H9 (cell line): Measurements from ENCODE around the gene PSG11. TPM values are rescaled to one million over a fixed set of nuclear protein-coding genes. Genes with fewer than 3 reads are reported as not detected.
"Not testable (repeated sequence)": the region's sequence is repeated elsewhere in the genome, so short reads cannot be mapped to it uniquely, and the experiment has no call there.

ENCODE experiments used
- DNase-seq: peaks from one replicate; pipeline ENCODE4 v3.0.0-alpha.2; 2017
- H2AFZ ChIP-seq: one replicate; pipeline ENCODE4 v1.6.1; 2013; ENCODE audit warnings: mild to moderate bottlenecking, low read length, control low read depth, moderate library complexity
- H2AK5ac ChIP-seq: 2 replicates; pipeline ENCODE4 v1.6.1; 2013; ENCODE audit warnings: low read length, control low read depth, mixed read lengths; ENCODE audit not compliant: insufficient read length
- H2BK120ac ChIP-seq: one replicate; pipeline ENCODE4 v1.6.1; 2013; ENCODE audit warnings: low read depth, mild to moderate bottlenecking, low read length, control low read depth, inconsistent platforms; ENCODE audit not compliant: poor library complexity, severe bottlenecking
- H2BK12ac ChIP-seq: 2 replicates; pipeline ENCODE4 v1.6.1; 2013; ENCODE audit warnings: low read length, control low read depth, mixed read lengths, low read depth; ENCODE audit not compliant: insufficient read length
- H2BK15ac ChIP-seq: 2 replicates; pipeline ENCODE4 v1.6.1; 2013; ENCODE audit warnings: low read depth, low read length, control low read depth
- H2BK20ac ChIP-seq: one replicate; pipeline ENCODE4 v1.6.1; 2013; ENCODE audit warnings: low read depth, mild to moderate bottlenecking, low read length, control low read depth, inconsistent platforms; ENCODE audit not compliant: poor library complexity, severe bottlenecking
- H2BK5ac ChIP-seq: 2 replicates; pipeline ENCODE4 v1.6.1; 2013; ENCODE audit warnings: low read length, control low read depth, mixed read lengths; ENCODE audit not compliant: insufficient read length
- H3K14ac ChIP-seq: 2 replicates; pipeline ENCODE4 v1.6.1; 2013; ENCODE audit warnings: low read length, control low read depth; ENCODE audit not compliant: insufficient read depth
- H3K18ac ChIP-seq: 2 replicates; pipeline ENCODE4 v1.6.1; 2013; ENCODE audit warnings: low read depth, mild to moderate bottlenecking, mixed read lengths, low read length, control low read depth; ENCODE audit not compliant: insufficient read length
- H3K23ac ChIP-seq: 2 replicates; pipeline ENCODE4 v1.6.1; 2013; ENCODE audit warnings: low read length, control low read depth, mixed read lengths, low read depth; ENCODE audit not compliant: insufficient read length
- H3K23me2 ChIP-seq: 2 replicates; pipeline ENCODE4 v1.6.1; 2013; ENCODE audit warnings: low read depth, mild to moderate bottlenecking, mixed read lengths, low read length, control low read depth; ENCODE audit not compliant: insufficient read length, poor library complexity, severe bottlenecking
- H3K27ac ChIP-seq: 2 replicates; pipeline ENCODE4 v1.5.1; 2013; ENCODE audit warnings: low read length, control low read depth, mixed read lengths, low read depth; ENCODE audit not compliant: insufficient read length
- H3K27me3 ChIP-seq: 2 replicates; pipeline ENCODE4 v1.6.1; 2013; ENCODE audit warnings: low read length, control low read depth, inconsistent platforms; ENCODE audit not compliant: insufficient read depth
- H3K4ac ChIP-seq: 2 replicates; pipeline ENCODE4 v1.6.1; 2013; ENCODE audit warnings: low read depth, mild to moderate bottlenecking, control low read depth, inconsistent platforms, low read length, moderate library complexity
- H3K4me1 ChIP-seq: 2 replicates; pipeline ENCODE4 v1.6.1; 2013; ENCODE audit warnings: low read length, control low read depth, inconsistent platforms; ENCODE audit not compliant: insufficient read depth
- H3K4me2 ChIP-seq: 2 replicates; pipeline ENCODE4 v1.6.1; 2013; ENCODE audit warnings: low read length, control low read depth, mixed read lengths; ENCODE audit not compliant: insufficient read length, insufficient read depth
- H3K56ac ChIP-seq: 2 replicates; pipeline ENCODE4 v1.6.1; 2013; ENCODE audit warnings: low read depth, mild to moderate bottlenecking, mixed read lengths, low read length, control low read depth; ENCODE audit not compliant: insufficient read length
- H3K79me1 ChIP-seq: 2 replicates; pipeline ENCODE4 v1.6.1; 2013; ENCODE audit warnings: low read depth, mild to moderate bottlenecking, moderate library complexity, low read length, control low read depth, inconsistent platforms; ENCODE audit not compliant: insufficient read depth, poor library complexity, severe bottlenecking
- H3K79me2 ChIP-seq: 2 replicates; pipeline ENCODE4 v1.6.1; 2013; ENCODE audit warnings: low read length, control low read depth, inconsistent platforms; ENCODE audit not compliant: insufficient read depth
- H3K9ac ChIP-seq: 2 replicates; pipeline ENCODE4 v1.6.1; 2013; ENCODE audit warnings: low read length, control low read depth, mixed read lengths; ENCODE audit not compliant: insufficient read length; ENCODE audit errors: extremely low read depth
- H3K9me3 ChIP-seq: one replicate; pipeline ENCODE4 v1.6.1; 2013; ENCODE audit warnings: low read depth, low read length, inconsistent platforms; ENCODE audit not compliant: control insufficient read depth
- H3T11ph ChIP-seq: one replicate; pipeline ENCODE4 v1.6.1; 2013; ENCODE audit warnings: mild to moderate bottlenecking, low read length, control low read depth, inconsistent platforms
- H4K20me1 ChIP-seq: one replicate; pipeline ENCODE4 v1.6.1; 2013; ENCODE audit not compliant: control insufficient read depth, insufficient read length, insufficient read depth
- H4K5ac ChIP-seq: 2 replicates; pipeline ENCODE4 v1.6.1; 2013; ENCODE audit warnings: low read depth, mild to moderate bottlenecking, mixed read lengths, low read length, control low read depth; ENCODE audit not compliant: insufficient read length
- H4K8ac ChIP-seq: replicated peaks from 2 replicates; pipeline ENCODE4 v1.6.1; 2013; ENCODE audit warnings: low read length, control low read depth, mixed read lengths, low read depth; ENCODE audit not compliant: insufficient read length
- H4K91ac ChIP-seq: 2 replicates; pipeline ENCODE4 v1.6.1; 2013; ENCODE audit warnings: low read depth, mild to moderate bottlenecking, moderate library complexity, mixed read lengths, low read length, control low read depth; ENCODE audit not compliant: insufficient read length
- H3K27ac Mint-ChIP-seq, 3 experiments: 2 replicates in 2 of 3; 3 replicates in 1 of 3; pipeline ENCODE4 v1.8.0; 2020 to 2021; ENCODE audit warnings: mixed read lengths in 3 of 3, mild to moderate bottlenecking in 1 of 3, moderate library complexity in 1 of 3
- H3K27me3 Mint-ChIP-seq: 2 replicates; pipeline ENCODE4 v1.8.0; 2021; ENCODE audit warnings: low read depth, mild to moderate bottlenecking, moderate library complexity, mixed read lengths
- H3K36me3 Mint-ChIP-seq, 3 experiments: 2 replicates in 2 of 3; 3 replicates in 1 of 3; pipeline ENCODE4 v1.8.0; 2020 to 2021; ENCODE audit warnings: low read depth in 3 of 3, mixed read lengths in 3 of 3; ENCODE audit not compliant: insufficient read depth in 1 of 3
- H3K4me1 Mint-ChIP-seq, 2 experiments: 2 replicates each; pipeline ENCODE4 v1.8.0; 2020; ENCODE audit warnings: mixed read lengths in 2 of 2
- H3K4me3 Mint-ChIP-seq, 2 experiments: 2 replicates in 1 of 2; 3 replicates in 1 of 2; pipeline ENCODE4 v1.8.0; 2020 to 2021; ENCODE audit warnings: mild to moderate bottlenecking in 2 of 2, mixed read lengths in 2 of 2, moderate library complexity in 1 of 2
- H3K9me3 Mint-ChIP-seq, 2 experiments: 2 replicates in 1 of 2; 3 replicates in 1 of 2; pipeline ENCODE4 v1.8.0; 2020; ENCODE audit warnings: mild to moderate bottlenecking in 2 of 2, mixed read lengths in 2 of 2, moderate library complexity in 1 of 2
- WGBS: extraction: QIAGEN DNeasy Blood & Tissue Kit; methylation state at CpG from one replicate; pipeline ENCODE4 v1.1.7; 2013; ENCODE audit warnings: missing lambda C conversion rate, low lambda C conversion rate, mixed read lengths; ENCODE audit not compliant: insufficient read length; ENCODE audit errors: extremely low coverage; 5-methylcytosine and 5-hydroxymethylcytosine counted together
- total RNA-seq: library from RNA; stranded (reverse); gene quantifications from 2 replicates; pipeline ENCODE4 v1.2.1, GENCODE V29; 2021

Gene PSG11
- total RNA-seq, 1 experiment from 2014 or later: not detected

DNA sequence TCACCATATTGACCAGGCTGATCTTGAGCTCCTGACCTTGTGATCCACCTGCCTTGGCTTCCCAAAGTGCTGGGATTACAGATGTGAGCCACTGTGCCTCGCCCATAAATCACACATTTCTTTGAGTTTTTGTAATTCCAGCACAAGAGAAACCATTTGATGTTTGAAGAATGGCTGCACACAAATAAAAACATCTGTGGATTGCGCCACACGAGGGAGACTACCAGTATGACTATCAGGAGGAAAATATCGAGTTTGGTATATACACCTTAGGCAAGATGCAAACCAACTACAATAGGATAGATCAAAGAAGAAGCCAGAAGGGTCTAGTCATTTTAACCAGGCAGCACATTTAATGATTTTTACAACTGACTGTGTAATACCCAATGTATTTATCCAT lies 20.4 kb downstream of the PSG11 start:
- H2BK15ac ChIP-seq, H3K79me2 ChIP-seq, H4K91ac ChIP-seq, H3K23me2 ChIP-seq, H3K4me1 Mint-ChIP-seq, H3K4me1 ChIP-seq, H3K4ac ChIP-seq, H3K27me3 Mint-ChIP-seq, H2BK12ac ChIP-seq, H2BK120ac ChIP-seq, H2BK20ac ChIP-seq, H3K79me1 ChIP-seq, H3K23ac ChIP-seq, H3K9ac ChIP-seq, H3K14ac ChIP-seq, H4K8ac ChIP-seq, H4K5ac ChIP-seq, H2BK5ac ChIP-seq, DNase-seq, H2AFZ ChIP-seq, H3K18ac ChIP-seq, H3K27me3 ChIP-seq, H3K27ac ChIP-seq, H3K4me3 Mint-ChIP-seq, H3T11ph ChIP-seq, H3K27ac Mint-ChIP-seq, H3K56ac ChIP-seq, H3K4me2 ChIP-seq, H2AK5ac ChIP-seq, H4K20me1 ChIP-seq: not testable (repeated sequence)
- H3K36me3 Mint-ChIP-seq: peaks cover 0 to 27% (median 9%) of the 10 kb centered on the region in 3 experiments; a peak in 4 of 7 replicates
- no CpG with 5 or more reads among the region's 4 CpGs for WGBS
- H3K9me3 ChIP-seq: peaks cover 16% of the 10 kb centered on the region
- H3K9me3 Mint-ChIP-seq: peaks cover 87 to 88% of the 10 kb centered on the region in 2 experiments

- H3K23me2 ChIP-seq, H3K79me2 ChIP-seq, H2BK20ac ChIP-seq, H2BK120ac ChIP-seq, H2BK5ac ChIP-seq, H3K4me2 ChIP-seq, H3K27me3 Mint-ChIP-seq, H3K4me1 ChIP-seq, H2BK12ac ChIP-seq, H4K5ac ChIP-seq, H3K27me3 ChIP-seq, H3K56ac ChIP-seq, H3K4me1 Mint-ChIP-seq, DNase-seq, H3K23ac ChIP-seq, H2AFZ ChIP-seq, H3K27ac ChIP-seq, H3T11ph ChIP-seq, H4K91ac ChIP-seq, H2AK5ac ChIP-seq, H3K18ac ChIP-seq, H3K27ac Mint-ChIP-seq, H2BK15ac ChIP-seq, H4K20me1 ChIP-seq, H3K14ac ChIP-seq, H3K4ac ChIP-seq, H3K9ac ChIP-seq, H3K4me3 Mint-ChIP-seq, H3K79me1 ChIP-seq, H4K8ac ChIP-seq: not testable (repeated sequence)
- Mint-ChIP-seq H3K36me3 (peaks cover 0 to 30% (median 8%) of the 10 kb centered on the region in 3 experiments; a peak in 5 of 7 replicates), H3K9me3 (peaks cover 87 to 88% of the 10 kb centered on the region in 2 experiments)
- peaks cover 11% of the 10 kb centered on the region for H3K9me3 ChIP-seq
- no CpG with 5 or more reads among the region's 4 CpGs for WGBS
Measured at GRCh38 chr19:43004846-43005245, 21.4 kb downstream of the PSG11 start.
